Stimulated activated CD8-positive, alpha-beta memory T cell treated with anti-CD3 and anti-CD28 coated beads, Interleukin-7, amount 100 ng/mL, for 48 hours (primary cell): ENCODE measurements around the gene PDGFA.

Experiments
- DNase-seq, 2 donors: peaks; one replicate each; pipeline ENCODE4 v3.0.0-alpha.2; 2020; ENCODE audit warnings: low read depth in 1 of 2; ENCODE audit errors: extremely low read depth in 1 of 2

The PDGFA gene

GRCh38 chr7:475425-475728 is 44.3 kb downstream of the PDGFA start:
- DNase-seq: no peak

GRCh38 chr7:474605-475424 is 44.8 kb downstream of the PDGFA start:
- no peak for DNase-seq

- no peak for DNase-seq
Measured at GRCh38 chr7:473870-474604, 45.6 kb downstream of the PDGFA start.

GRCh38 chr7:473211-473734 is 46.4 kb downstream of the PDGFA start:
- no peak for DNase-seq

GRCh38 chr7:472640-472957 is 47.0 kb downstream of the PDGFA start:
- DNase-seq: no peak

GRCh38 chr7:471866-472639 is 47.6 kb downstream of the PDGFA start:
- DNase-seq: no peak

- no peak for DNase-seq
Measured at GRCh38 chr7:471191-471865, 48.3 kb downstream of the PDGFA start.

- no peak for DNase-seq
Measured at GRCh38 chr7:469563-469961, 50.1 kb downstream of the PDGFA start.

GRCh38 chr7:468681-469562 is 50.7 kb downstream of the PDGFA start:
- no peak for DNase-seq

- no peak for DNase-seq
Measured at GRCh38 chr7:467856-468545, 51.6 kb downstream of the PDGFA start.

- DNase-seq: no peak
Measured at GRCh38 chr7:467393-467828, 52.2 kb downstream of the PDGFA start.

GRCh38 chr7:466465-467191 is 53.0 kb downstream of the PDGFA start:
- DNase-seq: no peak

- DNase-seq: no peak
Measured at GRCh38 chr7:465710-466400, 53.8 kb downstream of the PDGFA start.

- no peak for DNase-seq
Measured at GRCh38 chr7:464454-465401, 54.9 kb downstream of the PDGFA start.

- DNase-seq: no peak
Measured at GRCh38 chr7:463817-464453, 55.7 kb downstream of the PDGFA start.

- DNase-seq: no peak
Measured at GRCh38 chr7:463362-463781, 56.3 kb downstream of the PDGFA start.
